HEK293 (cell line): ENCODE results near the gene PLEKHG7.
A peak's percentile ranks its signal among the peaks of the same experiment; 100 is the strongest.

Experiments
- CTCF ChIA-PET: fragments of 350-600 bp; formaldehyde crosslinking; extraction: SDS; loops from one replicate; lab custom pipeline; 2021; ENCODE audit warnings: antibody characterized with exemption; lab: Yijun Ruan, JAX
- POLR2A ChIA-PET: fragments of 300-600 bp; formaldehyde crosslinking; extraction: SDS; loops from one replicate; lab custom pipeline; 2020; ENCODE audit warnings: antibody characterized with exemption, inconsistent platforms; lab: Yijun Ruan, JAX
- H3K27ac ChIP-seq: fragments of 200-500 bp; sonication (Bioruptor generic); 2 replicates; pipeline ENCODE4 v1.5.1; 2014; ENCODE audit warnings: low read depth, low read length, control low read depth, inconsistent platforms; ENCODE audit errors: extremely low read depth
- H3K36me3 ChIP-seq, 2 experiments: fragments of 200-500 bp in 1 of 2; sonication (Bioruptor generic) in 1 of 2; 1 replicate in 1 of 2; 2 replicates in 1 of 2; pipeline ENCODE4 v1.5.1; 2014 to 2017; ENCODE audit warnings: inconsistent platforms in 2 of 2, low read length in 2 of 2; ENCODE audit not compliant: control insufficient read depth in 2 of 2, insufficient read depth in 1 of 2
- H3K4me1 ChIP-seq: fragments of 200-500 bp; sonication (Bioruptor generic); 2 replicates; pipeline ENCODE4 v1.5.1; 2014; ENCODE audit warnings: mild to moderate bottlenecking, low read length, inconsistent platforms; ENCODE audit not compliant: control insufficient read depth, insufficient read depth
- H3K4me3 ChIP-seq: 2 replicates; pipeline ENCODE4 v1.5.1; 2011; ENCODE audit warnings: low read depth, mild to moderate bottlenecking, control low read depth, low read length, moderate library complexity
- H3K9me3 ChIP-seq: fragments of 200-500 bp; sonication (Bioruptor generic); 2 replicates; pipeline ENCODE4 v1.5.1; 2014; ENCODE audit warnings: low read depth, low read length, inconsistent platforms; ENCODE audit not compliant: control insufficient read depth, insufficient read depth
- PRDM2 ChIP-seq: fragments of 450-650 bp; formaldehyde crosslinking; IDR thresholded peaks from 2 replicates; pipeline ENCODE4 v1.5.1; 2016; ENCODE audit warnings: missing biosample characterization, missing genetic modification characterization, borderline replicate concordance
- REPIN1 ChIP-seq: fragments of 450-650 bp; formaldehyde crosslinking; IDR thresholded peaks from 2 replicates; pipeline ENCODE4 v1.5.1; 2017; ENCODE audit warnings: missing biosample characterization, missing genetic modification characterization, low read depth
- SETDB1 ChIP-seq: IDR thresholded peaks from one replicate; pipeline ENCODE4 v1.6.1; 2017; ENCODE audit warnings: mild to moderate bottlenecking, low read length, moderate library complexity, mixed read lengths; ENCODE audit not compliant: insufficient read length
- TSHZ1 ChIP-seq: fragments of 450-650 bp; formaldehyde crosslinking; IDR thresholded peaks from 2 replicates; pipeline ENCODE4 v1.5.1; 2016; ENCODE audit warnings: missing biosample characterization, missing genetic modification characterization, borderline replicate concordance
- ZBTB49 ChIP-seq: fragments of 450-650 bp; formaldehyde crosslinking; IDR thresholded peaks from 2 replicates; pipeline ENCODE4 v1.5.1; 2016; ENCODE audit warnings: missing biosample characterization, missing genetic modification characterization, low read depth
- ZNF274 ChIP-seq, 2 experiments: fragments of 200-500 bp in 1 of 2; fragments of 450-650 bp in 1 of 2; sonication (Bioruptor generic) in 1 of 2; formaldehyde crosslinking in 1 of 2; IDR thresholded peaks; 2 replicates each; pipeline versions ENCODE4 v1.5.1 to v1.6.1; 2014 to 2016; ENCODE audit warnings: borderline replicate concordance in 1 of 2, inconsistent platforms in 1 of 2, low read length in 1 of 2, missing biosample characterization in 1 of 2, missing genetic modification characterization in 1 of 2
- ZNF558 ChIP-seq: fragments of 450-650 bp; formaldehyde crosslinking; IDR thresholded peaks from 2 replicates; pipeline ENCODE4 v1.5.1; 2016; ENCODE audit warnings: missing biosample characterization, missing genetic modification characterization
- ZNF654 ChIP-seq: fragments of 450-650 bp; formaldehyde crosslinking; IDR thresholded peaks from 2 replicates; pipeline ENCODE4 v1.5.1; 2016; ENCODE audit warnings: low read depth, missing biosample characterization, missing genetic modification characterization
- ZSCAN30 ChIP-seq: fragments of 450-650 bp; IDR thresholded peaks from 2 replicates; pipeline ENCODE4 v1.5.1; 2018; ENCODE audit warnings: missing biosample characterization, mild to moderate bottlenecking, missing genetic modification characterization, moderate library complexity
- ZSCAN4 ChIP-seq: fragments of 450-650 bp; formaldehyde crosslinking; IDR thresholded peaks from 2 replicates; pipeline ENCODE4 v1.5.1; 2017; ENCODE audit warnings: missing biosample characterization, missing genetic modification characterization

Gene PLEKHG7

GRCh38 chr12:92707926-92708325 lies 5.1 kb downstream of the PLEKHG7 start (continued):
- TF ChIP-seq ZNF274 (IDR thresholded peaks at IDR 0.05; ENCODE audit: low read length) (no peak), ZNF274 (tag by site-specific recombination; IDR thresholded peaks at IDR 0.05; ENCODE audit: borderline replicate concordance) (no peak), REPIN1 (tag by site-specific recombination) (no peak), ZSCAN4 (tag by site-specific recombination) (no peak), SETDB1 (no peak), PRDM2 (tag by site-specific recombination) (no peak), ZSCAN30 (no peak)

- Histone ChIP-seq H3K27ac (no peak overlapping the region), H3K36me3 (no peaks in the 10 kb centered on the region), H3K9me3 (no peaks in the 10 kb centered on the region), H3K4me3 (no peak overlapping the region), H3K4me1 (no peaks in the 10 kb centered on the region)
- POLR2A ChIA-PET: no interaction called here
- CTCF ChIA-PET: interaction anchor here (0.7 kb wide), 1 partner anchor 12 kb away, joined by 3 read pairs; no protein-coding TSS in a partner anchor
- TF ChIP-seq TSHZ1 (tag by site-specific recombination): no peak
- no peak for TF ChIP-seq ZBTB49 (tag by site-specific recombination)
These were observed 12.8 kb downstream of the PLEKHG7 start for GRCh38 chr12:92715625-92716024.

GRCh38 chr12:92717202-92717601 lies 14.4 kb downstream of the PLEKHG7 start:
- Histone ChIP-seq H3K27ac (no peak overlapping the region), H3K4me3 (no peak overlapping the region), H3K36me3 (no peaks in the 10 kb centered on the region), H3K4me1 (no peaks in the 10 kb centered on the region), H3K9me3 (no peaks in the 10 kb centered on the region)
- ChIA-PET CTCF (interaction anchor here (0.5 to 1.5 kb wide), 8 partner anchors 10 to 680 kb away, joined by 3 to 5 read pairs (median 3); no protein-coding TSS in a partner anchor), POLR2A (no interaction called here)
- no peak for TF ChIP-seq ZNF558 (tag by site-specific recombination)
- peak; percentile 45 for TF ChIP-seq ZNF654
- TF ChIP-seq, all 188 proteins: peak for 1
